Adipose tissue (tissue), 3 donors: ENCODE data around the gene HSD11B1L. TPM values are rescaled to one million over a fixed set of nuclear protein-coding genes. Genes with fewer than 3 reads are reported as not detected.
"Not testable (repeated sequence)": the region's sequence is repeated elsewhere in the genome, so short reads cannot be mapped to it uniquely, and the experiment has no call there.

ENCODE experiments used
- H3K27ac ChIP-seq: one replicate; pipeline ENCODE4 v1.5.1; 2013; ENCODE audit warnings: low read depth, low read length
- whole genome bisulfite sequencing, 3 donors: extraction: QIAGEN DNeasy Blood & Tissue Kit; methylation state at CpG; one replicate each; pipeline ENCODE4 v1.1.7; 2013; 5-methylcytosine and 5-hydroxymethylcytosine counted together
- polyA plus RNA-seq, 3 donors: library from polyadenylated mRNA; stranded (reverse); fragments of 200-250 nt; gene quantifications; one replicate each; pipeline ENCODE4 v1.2.3, GENCODE V29; 2013
- donor health status: healthy with polysubstance abuse.
- donor health status: Bipolar disorder and iron deficiency.
- donor health status: healthy.

Gene HSD11B1L
- polyA plus RNA-seq, 3 donors = 5.4 to 7.5 (median 6.5) TPM

GRCh38 chr19:5682107-5682482 lies 1.3 kb downstream of the HSD11B1L start:
- 87 to 92% (median 89%) methylated on average over 3 of the region's 3 CpGs for WGBS, 3 donors

GRCh38 chr19:5683177-5683886 lies 2.5 kb downstream of the HSD11B1L start:
- WGBS, 3 donors = 90 to 93% (median 91%) methylated on average over 10 of the region's 10 CpGs
- H3K27ac ChIP-seq = no peak overlapping the region

More at GRCh38 chr19:5682107-5682482, 1.3 kb downstream of the HSD11B1L start:
- no peak overlapping the region for H3K27ac ChIP-seq

GRCh38 chr19:5684694-5685430 lies 4.0 kb downstream of the HSD11B1L start:
- H3K27ac ChIP-seq = no peak overlapping the region
- WGBS, 3 donors = 85 to 91% (median 88%) methylated on average over 22 of the region's 22 CpGs

GRCh38 chr19:5686326-5686646 lies 5.5 kb downstream of the HSD11B1L start:
- 17 to 33% (median 23%) methylated on average over 16 of the region's 16 CpGs for WGBS, 3 donors
- H3K27ac ChIP-seq = no peak overlapping the region

- WGBS, 3 donors = 1 to 2% (median 1%) methylated on average over 39 to 59 of the region's 59 CpGs
- no peak overlapping the region for H3K27ac ChIP-seq
These were observed 6.0 kb downstream of the HSD11B1L start for GRCh38 chr19:5686647-5687359.

GRCh38 chr19:5687360-5688198 lies 6.8 kb downstream of the HSD11B1L start:
- 49 to 54% (median 52%) methylated on average over 66 to 76 of the region's 76 CpGs for WGBS, 3 donors
- H3K27ac ChIP-seq = no peak overlapping the region

- not testable (repeated sequence) for H3K27ac ChIP-seq
These were observed 7.5 kb downstream of the HSD11B1L start for GRCh38 chr19:5688262-5688881.

GRCh38 chr19:5690125-5690954 lies 9.5 kb downstream of the HSD11B1L start, which contains the start of gene RPL36:
RPL36 (plus strand) TSS chr19:5690295; CDS start chr19:5690508, 213 bp downstream.
- WGBS, 3 donors = 1% methylated on average over 69 to 73 of the region's 73 CpGs

More at GRCh38 chr19:5688262-5688881, 7.5 kb downstream of the HSD11B1L start:
- WGBS, 3 donors = 91 to 96% (median 94%) methylated on average over 13 of the region's 13 CpGs

GRCh38 chr19:5690955-5691821 lies 10.4 kb downstream of the HSD11B1L start:
- 1 to 4% (median 3%) methylated on average over 53 to 54 of the region's 54 CpGs for WGBS, 3 donors
- peak overlapping the region; percentile 72 for H3K27ac ChIP-seq

More at GRCh38 chr19:5690125-5690954, 9.5 kb downstream of the HSD11B1L start, which contains the start of gene RPL36:
- peak within 1 kb of the TSS; percentile 72 for H3K27ac ChIP-seq

- 43 to 65% (median 64%) methylated on average over 42 of the region's 42 CpGs for WGBS, 3 donors
- no peak overlapping the region for H3K27ac ChIP-seq
These were observed 11.2 kb downstream of the HSD11B1L start for GRCh38 chr19:5691822-5692722.

GRCh38 chr19:5692723-5693194 lies 11.9 kb downstream of the HSD11B1L start:
- WGBS, 3 donors = 79 to 83% (median 79%) methylated on average over 7 of the region's 7 CpGs
- H3K27ac ChIP-seq = no peak overlapping the region

- WGBS, 3 donors = 85 to 89% (median 86%) methylated on average over 39 of the region's 39 CpGs
- no peak overlapping the region for H3K27ac ChIP-seq
These were observed 12.7 kb downstream of the HSD11B1L start for GRCh38 chr19:5693195-5694166.

- no peak overlapping the region for H3K27ac ChIP-seq
- 89 to 94% (median 92%) methylated on average over 43 to 45 of the region's 45 CpGs for WGBS, 3 donors
These were observed 13.5 kb downstream of the HSD11B1L start for GRCh38 chr19:5694167-5694955.
